NCI-H226 (cell line): ENCODE data around the gene TOP1.

Experiments
- DNase-seq: peaks from one replicate; pipeline ENCODE4 v3.0.0-alpha.2; 2015

Gene TOP1

GRCh38 chr20:41148942-41149341 is 120.3 kb downstream of the TOP1 start:
- DNase-seq, result no peak

- no peak for DNase-seq
These were observed 122.0 kb downstream of the TOP1 start for GRCh38 chr20:41150664-41151063.

- no peak for DNase-seq
These were observed 122.7 kb downstream of the TOP1 start for GRCh38 chr20:41151134-41151869.

GRCh38 chr20:41152108-41152757 is 123.6 kb downstream of the TOP1 start:
- no peak for DNase-seq

- DNase-seq, result no peak
These were observed 126.0 kb downstream of the TOP1 start for GRCh38 chr20:41154436-41155176.

- no peak for DNase-seq
These were observed 126.6 kb downstream of the TOP1 start for GRCh38 chr20:41155261-41155660.

- DNase-seq, result no peak
These were observed 129.5 kb downstream of the TOP1 start for GRCh38 chr20:41158082-41158625.

GRCh38 chr20:41159547-41159946 is 130.9 kb downstream of the TOP1 start:
- DNase-seq, result no peak

GRCh38 chr20:41160686-41161085 is 132.1 kb downstream of the TOP1 start:
- no peak for DNase-seq

- DNase-seq, result no peak
These were observed 133.3 kb downstream of the TOP1 start for GRCh38 chr20:41161886-41162285.

GRCh38 chr20:41162396-41162795 is 133.8 kb downstream of the TOP1 start:
- DNase-seq, result no peak

GRCh38 chr20:41163821-41164220 is 135.2 kb downstream of the TOP1 start:
- no peak for DNase-seq

- no peak for DNase-seq
These were observed 136.6 kb downstream of the TOP1 start for GRCh38 chr20:41165001-41165882.

- DNase-seq, result no peak
These were observed 137.8 kb downstream of the TOP1 start for GRCh38 chr20:41166201-41167117.

GRCh38 chr20:41167118-41167470 is 138.5 kb downstream of the TOP1 start:
- DNase-seq, result no peak

- DNase-seq, result no peak
These were observed 139.0 kb downstream of the TOP1 start for GRCh38 chr20:41167481-41168253.

GRCh38 chr20:41168281-41169161 is 139.9 kb downstream of the TOP1 start:
- DNase-seq, result no peak

GRCh38 chr20:41169162-41169690 is 140.6 kb downstream of the TOP1 start:
- DNase-seq, result no peak

- DNase-seq, result no peak
These were observed 141.2 kb downstream of the TOP1 start for GRCh38 chr20:41169791-41170351.
